ENCODE measurements around the gene LRRC28. TPM values are rescaled to one million over a fixed set of nuclear protein-coding genes. Genes with fewer than 3 reads are reported as not detected.

The LRRC28 gene
- total RNA-seq, 1 donor from 2014 or later = 33.0 TPM

GRCh38 chr15:99326235-99326634 lies 75.0 kb downstream of the LRRC28 start:
- H3K27ac Mint-ChIP-seq (ENCODE audit: unreplicated experiment) = no peak overlapping the region
- no peak for TF ChIP-seq CTCF (IDR thresholded peaks at IDR 0.05; ENCODE audit: unreplicated experiment)
- no peaks in the 10 kb centered on the region for H3K4me1 Mint-ChIP-seq (ENCODE audit: unreplicated experiment)
- no peaks in the 10 kb centered on the region for H3K9me3 Mint-ChIP-seq (ENCODE audit: unreplicated experiment)
- H3K4me3 Mint-ChIP-seq (ENCODE audit: unreplicated experiment) = no peak overlapping the region
- H3K36me3 Mint-ChIP-seq (ENCODE audit: low read depth, unreplicated experiment) = no peaks in the 10 kb centered on the region
- H3K27me3 Mint-ChIP-seq (ENCODE audit: unreplicated experiment) = no peaks in the 10 kb centered on the region
- DNase-seq (ENCODE audit: low spot score) = no peak

GRCh38 chr15:99328106-99329072 lies 77.1 kb downstream of the LRRC28 start:
- no peaks in the 10 kb centered on the region for H3K27me3 Mint-ChIP-seq (ENCODE audit: unreplicated experiment)
- H3K4me1 Mint-ChIP-seq (ENCODE audit: unreplicated experiment) = peaks cover 7% of the 10 kb centered on the region
- DNase-seq (ENCODE audit: low spot score) = no peak
- no peak for TF ChIP-seq CTCF (IDR thresholded peaks at IDR 0.05; ENCODE audit: unreplicated experiment)
- no peaks in the 10 kb centered on the region for H3K36me3 Mint-ChIP-seq (ENCODE audit: low read depth, unreplicated experiment)
- H3K27ac Mint-ChIP-seq (ENCODE audit: unreplicated experiment) = no peak overlapping the region
- H3K9me3 Mint-ChIP-seq (ENCODE audit: unreplicated experiment) = no peaks in the 10 kb centered on the region
- H3K4me3 Mint-ChIP-seq (ENCODE audit: unreplicated experiment) = no peak overlapping the region

GRCh38 chr15:99331381-99331780 lies 80.1 kb downstream of the LRRC28 start:
- Mint-ChIP-seq H3K4me1 (ENCODE audit: unreplicated experiment) (peaks cover 13% of the 10 kb centered on the region), H3K27ac (ENCODE audit: unreplicated experiment) (no peak overlapping the region), H3K36me3 (ENCODE audit: low read depth, unreplicated experiment) (no peaks in the 10 kb centered on the region), H3K9me3 (ENCODE audit: unreplicated experiment) (no peaks in the 10 kb centered on the region), H3K27me3 (ENCODE audit: unreplicated experiment) (no peaks in the 10 kb centered on the region), H3K4me3 (ENCODE audit: unreplicated experiment) (no peak overlapping the region)
- TF ChIP-seq CTCF (IDR thresholded peaks at IDR 0.05; ENCODE audit: unreplicated experiment) = no peak
- no peak for DNase-seq (ENCODE audit: low spot score)

- DNase-seq (ENCODE audit: low spot score) = no peak
- TF ChIP-seq CTCF (IDR thresholded peaks at IDR 0.05; ENCODE audit: unreplicated experiment) = no peak
- Mint-ChIP-seq H3K27me3 (ENCODE audit: unreplicated experiment) (no peaks in the 10 kb centered on the region), H3K27ac (ENCODE audit: unreplicated experiment) (no peak overlapping the region), H3K4me1 (ENCODE audit: unreplicated experiment) (peaks cover 13% of the 10 kb centered on the region), H3K36me3 (ENCODE audit: low read depth, unreplicated experiment) (no peaks in the 10 kb centered on the region), H3K4me3 (ENCODE audit: unreplicated experiment) (no peak overlapping the region), H3K9me3 (ENCODE audit: unreplicated experiment) (no peaks in the 10 kb centered on the region)
These were observed 82.1 kb downstream of the LRRC28 start for GRCh38 chr15:99333413-99333812.

- Mint-ChIP-seq H3K4me1 (ENCODE audit: unreplicated experiment) (peaks cover 13% of the 10 kb centered on the region), H3K9me3 (ENCODE audit: unreplicated experiment) (no peaks in the 10 kb centered on the region), H3K36me3 (ENCODE audit: low read depth, unreplicated experiment) (no peaks in the 10 kb centered on the region), H3K27me3 (ENCODE audit: unreplicated experiment) (no peaks in the 10 kb centered on the region), H3K27ac (ENCODE audit: unreplicated experiment) (peak overlapping the region; percentile 91), H3K4me3 (ENCODE audit: unreplicated experiment) (no peak overlapping the region)
- no peak for DNase-seq (ENCODE audit: low spot score)
- no peak for TF ChIP-seq CTCF (IDR thresholded peaks at IDR 0.05; ENCODE audit: unreplicated experiment)
These were observed 82.7 kb downstream of the LRRC28 start for GRCh38 chr15:99333981-99334380.

Measured in endothelial cell (in vitro differentiated cells).